ENCODE measurements around the gene ATF2. TPM values are rescaled to one million over a fixed set of nuclear protein-coding genes. Genes with fewer than 3 reads are reported as not detected.

The ATF2 gene
- total RNA-seq (66.8 and 69.9 TPM in 2 replicates), polyA plus RNA-seq (23.6 and 31.8 TPM in 2 replicates), polyA minus RNA-seq (55.0 and 65.1 TPM in 2 replicates)
- 52.5 TPM for total RNA-seq (2013)

- TF ChIP-seq CTCF (IDR thresholded peaks at IDR 0.05) (no peak), EZH2 (IDR thresholded peaks at IDR 0.05; ENCODE audit: borderline replicate concordance, insufficient read depth, low read depth, low read length, poor library complexity, severe bottlenecking) (no peak)
- peak within 1 kb of the TSS; percentile 94 for H2AFZ ChIP-seq (ENCODE audit: insufficient read depth, low read depth, low read length, poor library complexity, severe bottlenecking)
- H3K4me1 Mint-ChIP-seq, result peaks cover 33% of the 10 kb centered on the region
- POLR2A ChIA-PET, result no interaction called here
- CTCF ChIA-PET, result interaction anchor here (0.8 to 1.0 kb wide), 3 partner anchors 11 to 83 kb away, joined by 3 to 5 read pairs (median 3); no protein-coding TSS in a partner anchor
- peak within 1 kb of the TSS; percentile 83 for H3K4me2 ChIP-seq (replicated peaks; ENCODE audit: low read depth, low read length, poor library complexity, severe bottlenecking)
- peak within 1 kb of the TSS; percentile 93 for H3K27ac Mint-ChIP-seq
- no peaks in the 10 kb centered on the region for H3K9me3 Mint-ChIP-seq (ENCODE audit: insufficient read depth)
- peaks cover 66% of the 10 kb centered on the region for H3K79me2 ChIP-seq (ENCODE audit: control insufficient read depth, insufficient read depth, low read length)
- intact Hi-C loops (cut with micrococcal nuclease), result loop anchor here (1.0 to 10.0 kb wide), 5 partner anchors 13 to 1203 kb away; partner anchors contain the start of genes ATP5MC3, LNPK, OLA1 and SP3
- peaks cover 11% of the 10 kb centered on the region for H4K20me1 ChIP-seq (ENCODE audit: control insufficient read depth, insufficient read depth, low read length, poor library complexity, severe bottlenecking)
- peak within 1 kb of the TSS; percentile 99 for H3K4me3 Mint-ChIP-seq
- peak within 1 kb of the TSS; percentile 86 to 91 for H3K27ac ChIP-seq (ENCODE audit: low read length in 2 of 2)
- no peaks in the 10 kb centered on the region for H3K27me3 ChIP-seq (replicated peaks in 1 of 4; ENCODE audit: control extremely low read depth in 1 of 4, control insufficient read depth in 3 of 4, insufficient read depth in 4 of 4, low read length in 3 of 4)
- H3K36me3 ChIP-seq (replicated peaks in 1 of 2; ENCODE audit: control extremely low read depth in 1 of 2, control insufficient read depth in 1 of 2, extremely low read depth in 1 of 2, insufficient read depth in 2 of 2, low read length in 1 of 2), result peaks cover 0 to 3% of the 10 kb centered on the region in 2 experiments
- WGBS (ENCODE audit: insufficient coverage), result 0% methylated on average over 52 of the region's 56 CpGs
- H3K9me3 ChIP-seq (ENCODE audit: control extremely low read depth in 1 of 3, control insufficient read depth in 2 of 3, insufficient read depth in 1 of 3, low read length in 2 of 3), result no peaks in the 10 kb centered on the region
- DNase-seq (peak; percentile 99), ATAC-seq (ENCODE audit: low read depth) (peak; percentile 91)
- H3K9ac ChIP-seq (ENCODE audit: low read length), result peak within 1 kb of the TSS; percentile 95
- H3K4me3 ChIP-seq (ENCODE audit: control extremely low read depth in 1 of 5, extremely low read depth in 1 of 5, insufficient read depth in 1 of 5, low read depth in 2 of 5, low read length in 4 of 5), result peak within 1 kb of the TSS; percentile 93 to 98 (median 97)
- peaks cover 5 to 21% of the 10 kb centered on the region in 2 donors for H3K4me1 ChIP-seq (ENCODE audit: control insufficient read depth in 2 of 2, insufficient read depth in 2 of 2, low read length in 2 of 2)
- H3K27me3 Mint-ChIP-seq, result no peaks in the 10 kb centered on the region
Measured at GRCh38 chr2:175167792-175168563, at the start of gene ATF2. TSS of gene ATF2 (minus strand) at chr2:175168203. CDS start at chr2:175136443, 31,760 bp downstream.
